ENCODE measurements around the gene RNF217. TPM values are rescaled to one million over a fixed set of nuclear protein-coding genes. Genes with fewer than 3 reads are reported as not detected.

Gene RNF217
- total RNA-seq, 2 donors from 2014 or later, result 1.4 to 3.6 TPM

- Mint-ChIP-seq H3K36me3 (no peaks in the 10 kb centered on the region), H3K4me1 (ENCODE audit: low read depth in 2 of 2) (no peaks in the 10 kb centered on the region), H3K27ac (no peak overlapping the region), H3K4me3 (no peak overlapping the region), H3K9me3 (no peaks in the 10 kb centered on the region), H3K27me3 (no peaks in the 10 kb centered on the region)
- DNase-seq (ENCODE audit: low spot score), result no peak
- ATAC-seq, result no peak
These were observed 115.2 kb downstream of the RNF217 start for GRCh38 chr6:125077453-125077852.

DNA sequence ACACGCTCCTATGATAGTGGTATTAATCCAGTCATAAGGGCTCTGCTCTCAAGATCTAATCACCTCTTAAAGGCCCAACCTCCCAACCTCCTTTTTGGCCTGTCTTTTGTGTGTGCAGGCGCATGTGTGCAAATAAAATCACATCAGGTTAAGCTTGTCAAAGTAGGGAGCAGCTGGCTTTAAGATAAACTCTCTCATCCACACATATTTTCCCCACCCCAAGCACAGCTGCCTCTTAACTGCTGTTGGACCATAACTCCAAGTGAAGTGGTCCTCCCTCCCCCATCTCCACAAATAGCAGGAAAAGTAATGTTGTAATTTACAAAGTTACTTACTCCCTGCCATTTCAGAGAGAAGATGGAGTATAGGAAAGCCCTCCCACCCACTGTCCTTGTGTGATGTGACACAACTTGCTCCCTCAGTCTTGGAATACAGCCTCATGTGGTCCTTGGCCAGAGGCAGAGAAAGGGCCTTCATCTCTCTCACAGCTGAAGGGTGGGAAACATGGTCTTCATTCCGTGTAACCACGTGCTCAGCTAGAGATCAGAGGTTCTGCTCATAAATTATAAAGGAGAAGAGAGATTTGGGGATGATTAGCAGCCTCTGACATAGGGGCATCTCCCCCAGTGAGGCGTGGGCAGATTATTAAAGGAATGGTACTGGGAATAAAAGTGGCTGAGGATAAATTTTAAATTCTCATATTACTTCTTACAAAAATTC lies 116.5 kb downstream of the RNF217 start:
- Mint-ChIP-seq H3K36me3 (no peaks in the 10 kb centered on the region), H3K4me3 (no peak overlapping the region), H3K4me1 (ENCODE audit: low read depth in 2 of 2) (no peaks in the 10 kb centered on the region), H3K27ac (no peak overlapping the region), H3K27me3 (no peaks in the 10 kb centered on the region), H3K9me3 (no peaks in the 10 kb centered on the region)
- ATAC-seq, result no peak
- no peak for DNase-seq (ENCODE audit: low spot score)

- H3K27me3 Mint-ChIP-seq, result no peaks in the 10 kb centered on the region
- no peak overlapping the region for H3K27ac Mint-ChIP-seq
- no peaks in the 10 kb centered on the region for H3K9me3 Mint-ChIP-seq
- no peak for DNase-seq (ENCODE audit: low spot score)
- H3K4me1 Mint-ChIP-seq (ENCODE audit: low read depth in 2 of 2), result no peaks in the 10 kb centered on the region
- ATAC-seq, result no peak
- no peak overlapping the region for H3K4me3 Mint-ChIP-seq
- no peaks in the 10 kb centered on the region for H3K36me3 Mint-ChIP-seq
These were observed 120.9 kb downstream of the RNF217 start for GRCh38 chr6:125082908-125083683.

GRCh38 chr6:125083684-125083990 lies 121.4 kb downstream of the RNF217 start:
- H3K4me3 Mint-ChIP-seq, result no peak overlapping the region
- no peak overlapping the region for H3K27ac Mint-ChIP-seq
- no peaks in the 10 kb centered on the region for H3K36me3 Mint-ChIP-seq
- H3K4me1 Mint-ChIP-seq (ENCODE audit: low read depth in 2 of 2), result no peaks in the 10 kb centered on the region
- no peaks in the 10 kb centered on the region for H3K9me3 Mint-ChIP-seq
- no peak for DNase-seq (ENCODE audit: low spot score)
- H3K27me3 Mint-ChIP-seq, result no peaks in the 10 kb centered on the region
- no peak for ATAC-seq

DNA sequence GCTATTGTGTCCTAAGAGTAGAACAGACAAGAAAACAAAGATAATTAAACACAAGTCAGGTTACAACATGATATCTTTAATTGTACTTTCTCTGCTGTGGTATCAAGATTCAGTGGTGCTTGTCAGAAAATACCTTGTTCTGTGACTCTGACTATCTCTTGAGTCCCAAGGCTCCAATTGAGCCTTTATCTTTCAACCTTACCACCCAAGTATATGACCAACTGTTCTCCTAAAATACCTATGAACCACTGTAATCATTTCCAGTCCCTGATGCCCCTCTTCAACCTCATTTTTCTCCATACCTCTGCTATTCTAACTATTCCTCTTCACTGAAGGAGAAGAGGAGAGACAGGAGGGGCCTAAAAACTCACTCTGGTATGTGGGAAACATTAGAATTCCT lies 124.5 kb downstream of the RNF217 start:
- H3K9me3 Mint-ChIP-seq, result no peaks in the 10 kb centered on the region
- H3K27ac Mint-ChIP-seq, result no peak overlapping the region
- no peaks in the 10 kb centered on the region for H3K4me1 Mint-ChIP-seq (ENCODE audit: low read depth in 2 of 2)
- H3K36me3 Mint-ChIP-seq, result no peaks in the 10 kb centered on the region
- DNase-seq (ENCODE audit: low spot score) (no peak), ATAC-seq (no peak)
- no peaks in the 10 kb centered on the region for H3K27me3 Mint-ChIP-seq
- H3K4me3 Mint-ChIP-seq, result no peak overlapping the region

DNA sequence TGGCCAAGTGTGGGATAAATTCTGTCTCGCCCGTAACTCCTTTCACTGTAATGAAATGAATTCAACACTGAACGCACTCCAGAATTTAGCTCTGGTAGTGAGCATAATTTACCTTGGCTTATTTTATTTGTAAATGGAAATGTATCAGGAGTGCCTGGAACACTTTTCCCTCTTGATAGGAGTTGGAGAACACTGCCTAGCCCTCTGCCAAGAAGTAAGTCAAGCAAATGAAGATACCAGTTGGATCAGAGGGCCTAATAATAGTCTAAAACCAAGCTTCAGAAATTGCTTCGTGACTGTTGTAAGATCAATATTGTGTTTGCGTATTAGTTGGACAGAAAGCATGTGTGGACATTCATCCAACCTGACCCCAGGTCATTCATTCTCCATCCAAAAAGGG lies 126.7 kb downstream of the RNF217 start:
- no peak overlapping the region for H3K27ac Mint-ChIP-seq
- H3K4me1 Mint-ChIP-seq (ENCODE audit: low read depth in 2 of 2), result no peaks in the 10 kb centered on the region
- H3K4me3 Mint-ChIP-seq, result no peak overlapping the region
- no peak for DNase-seq (ENCODE audit: low spot score)
- no peak for ATAC-seq
- no peaks in the 10 kb centered on the region for H3K9me3 Mint-ChIP-seq
- no peaks in the 10 kb centered on the region for H3K27me3 Mint-ChIP-seq
- no peaks in the 10 kb centered on the region for H3K36me3 Mint-ChIP-seq

DNA sequence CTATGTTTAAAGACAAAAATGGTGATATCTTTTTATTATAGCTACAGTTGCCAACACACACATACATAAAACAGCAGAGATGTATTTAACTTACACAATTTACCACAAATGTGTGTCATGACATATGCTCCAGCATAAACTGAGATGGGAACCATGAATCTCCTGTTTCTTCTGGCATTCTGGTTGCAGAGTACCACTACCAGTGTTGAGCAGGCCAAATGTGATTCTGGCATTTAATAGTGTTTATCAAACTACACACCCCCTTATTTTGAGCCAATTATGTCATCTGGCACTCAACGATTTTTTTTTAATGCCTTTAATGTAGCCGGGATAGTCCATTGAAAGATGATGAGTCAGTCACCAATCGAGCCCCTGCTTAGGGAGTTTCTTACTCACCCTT lies 132.3 kb downstream of the RNF217 start:
- Mint-ChIP-seq H3K36me3 (no peaks in the 10 kb centered on the region), H3K4me1 (ENCODE audit: low read depth in 2 of 2) (no peaks in the 10 kb centered on the region), H3K27ac (no peak overlapping the region), H3K27me3 (peaks cover 4 to 8% of the 10 kb centered on the region in 2 donors), H3K9me3 (no peaks in the 10 kb centered on the region), H3K4me3 (no peak overlapping the region)
- DNase-seq (ENCODE audit: low spot score) (no peak), ATAC-seq (no peak)

GRCh38 chr6:125095580-125096301 lies 133.5 kb downstream of the RNF217 start:
- no peak for ATAC-seq
- Mint-ChIP-seq H3K4me3 (no peak overlapping the region), H3K9me3 (no peaks in the 10 kb centered on the region), H3K27ac (no peak overlapping the region), H3K36me3 (no peaks in the 10 kb centered on the region), H3K27me3 (peaks cover 4 to 15% of the 10 kb centered on the region in 2 donors), H3K4me1 (ENCODE audit: low read depth in 2 of 2) (no peaks in the 10 kb centered on the region)
- no peak for DNase-seq (ENCODE audit: low spot score)

DNA sequence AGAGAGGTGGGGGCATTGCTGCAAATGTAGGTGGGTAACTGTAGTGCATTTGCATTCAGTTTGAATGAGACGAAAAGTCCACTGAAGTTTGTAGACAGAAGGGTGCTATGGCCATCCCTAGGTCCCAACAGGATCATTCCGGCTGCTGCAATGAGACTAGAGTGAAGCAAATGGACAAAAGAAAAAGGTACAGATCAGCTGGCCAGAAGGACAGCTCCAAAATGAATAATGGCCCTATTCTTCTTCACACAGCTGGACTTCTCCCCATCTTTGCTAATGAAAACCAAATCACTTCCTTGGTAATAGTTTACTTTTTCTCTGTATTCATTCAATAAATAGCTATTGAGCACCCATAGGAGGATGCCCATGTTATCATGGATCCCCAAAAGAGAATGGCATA lies 134.9 kb downstream of the RNF217 start:
- Mint-ChIP-seq H3K27me3 (peaks cover 4 to 21% of the 10 kb centered on the region in 2 donors), H3K27ac (no peak overlapping the region), H3K4me3 (no peak overlapping the region), H3K9me3 (no peaks in the 10 kb centered on the region), H3K4me1 (ENCODE audit: low read depth in 2 of 2) (no peaks in the 10 kb centered on the region), H3K36me3 (no peaks in the 10 kb centered on the region)
- no peak for DNase-seq (ENCODE audit: low spot score)
- no peak for ATAC-seq

DNA sequence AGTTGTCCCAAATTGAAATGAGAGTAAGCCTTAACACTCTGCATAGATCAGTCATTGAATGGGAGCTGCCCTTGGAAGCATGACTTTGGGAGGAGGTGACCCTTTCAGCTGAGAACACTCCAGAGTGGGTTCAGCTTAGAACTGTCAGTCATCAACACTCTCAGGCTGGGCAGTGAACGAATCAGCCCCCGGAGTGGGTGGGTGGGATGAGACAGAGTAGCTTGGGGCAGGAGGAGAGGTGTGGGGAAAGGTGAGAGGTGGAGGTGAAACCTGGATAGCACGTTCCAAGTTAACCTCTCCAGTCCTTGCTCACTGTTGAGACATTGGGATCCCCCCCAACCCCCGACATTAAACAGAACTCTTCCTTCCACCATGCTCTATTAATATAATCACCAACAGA lies 136.0 kb downstream of the RNF217 start:
- ATAC-seq, result no peak
- no peaks in the 10 kb centered on the region for H3K36me3 Mint-ChIP-seq
- DNase-seq (ENCODE audit: low spot score), result no peak
- no peaks in the 10 kb centered on the region for H3K9me3 Mint-ChIP-seq
- H3K27ac Mint-ChIP-seq, result no peak overlapping the region
- no peak overlapping the region for H3K4me3 Mint-ChIP-seq
- H3K4me1 Mint-ChIP-seq (ENCODE audit: low read depth in 2 of 2), result no peaks in the 10 kb centered on the region
- peaks cover 4 to 21% of the 10 kb centered on the region in 2 donors for H3K27me3 Mint-ChIP-seq

DNA sequence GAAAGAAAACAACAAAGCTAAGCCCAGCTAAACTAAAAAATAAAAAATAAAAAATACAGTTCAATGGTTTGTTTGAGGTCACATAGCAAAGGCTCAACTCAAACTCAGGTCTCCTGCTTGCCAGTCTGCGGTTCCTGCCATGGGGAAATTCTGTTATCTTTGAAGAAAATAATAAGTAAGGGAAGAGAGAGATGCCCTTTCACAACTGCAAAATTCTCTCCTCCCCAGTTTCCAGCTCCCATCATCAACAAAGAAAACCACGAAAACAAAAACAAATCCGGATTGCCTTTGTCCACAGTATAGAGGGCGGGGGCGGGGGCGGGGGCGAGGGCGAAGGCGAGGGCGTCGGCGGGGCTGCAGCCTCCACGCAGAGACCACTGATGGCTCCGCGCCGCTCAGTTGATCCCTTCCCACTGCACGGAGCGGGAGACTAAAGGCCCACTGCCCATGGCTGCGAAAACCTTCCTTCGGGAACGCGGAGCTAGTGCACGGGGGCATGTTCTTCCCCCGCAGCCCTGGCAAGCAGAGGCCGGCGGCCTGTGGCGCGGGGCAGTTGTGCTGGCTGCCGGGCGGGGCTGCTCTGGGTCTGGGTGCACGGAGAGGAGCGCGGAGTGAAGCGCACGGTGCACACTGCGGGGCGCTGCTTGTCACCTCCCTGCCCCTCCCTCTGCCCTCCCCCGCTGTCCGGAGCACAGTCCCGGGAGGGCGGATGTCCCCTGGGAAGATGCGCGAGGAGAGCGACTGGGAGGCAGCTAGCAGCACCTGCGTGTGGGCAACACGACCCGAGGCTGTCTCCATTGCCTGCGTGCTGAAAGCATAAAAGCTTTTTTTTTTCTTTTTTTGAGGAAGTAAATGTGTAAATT lies 137.2 kb downstream of the RNF217 start:
- no peaks in the 10 kb centered on the region for H3K9me3 Mint-ChIP-seq
- DNase-seq (ENCODE audit: low spot score) (no peak), ATAC-seq (peak; percentile 67 to 86)
- H3K27ac Mint-ChIP-seq, result no peak overlapping the region
- H3K27me3 Mint-ChIP-seq, result peaks cover 4 to 21% of the 10 kb centered on the region in 2 donors
- H3K4me1 Mint-ChIP-seq (ENCODE audit: low read depth in 2 of 2), result no peaks in the 10 kb centered on the region
- H3K4me3 Mint-ChIP-seq, result peak overlapping the region; percentile 43
- no peaks in the 10 kb centered on the region for H3K36me3 Mint-ChIP-seq

DNA sequence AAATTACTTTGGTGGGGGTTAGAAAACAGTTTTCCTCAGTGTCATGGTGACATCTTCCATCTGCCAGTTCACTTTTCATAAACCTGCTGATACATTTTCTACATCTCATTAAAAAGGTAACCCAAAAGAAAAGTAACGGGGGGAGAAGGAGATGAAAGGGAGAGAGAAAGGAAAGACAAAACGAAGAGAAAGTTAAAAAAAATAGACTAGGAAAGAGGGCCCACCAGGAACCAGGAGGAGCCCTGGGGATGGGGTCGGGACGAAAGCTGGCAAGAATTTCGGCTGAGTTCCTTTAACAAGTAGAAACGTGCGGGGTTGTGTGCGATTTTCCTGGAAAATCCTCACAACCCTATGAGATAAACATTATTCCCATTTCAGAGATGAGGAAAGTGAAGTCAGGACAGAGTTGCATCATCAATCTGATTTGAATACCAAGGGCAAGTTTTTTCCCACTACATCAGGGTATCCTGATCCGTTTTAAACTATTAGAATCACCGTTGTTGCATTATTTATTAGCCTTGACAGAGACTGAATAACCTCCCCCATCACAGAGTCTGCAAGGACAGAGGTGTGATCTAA lies 137.9 kb downstream of the RNF217 start:
- Mint-ChIP-seq H3K9me3 (no peaks in the 10 kb centered on the region), H3K4me3 (peak overlapping the region; percentile 43), H3K36me3 (no peaks in the 10 kb centered on the region), H3K27ac (no peak overlapping the region), H3K27me3 (peaks cover 4 to 21% of the 10 kb centered on the region in 2 donors), H3K4me1 (ENCODE audit: low read depth in 2 of 2) (no peaks in the 10 kb centered on the region)
- ATAC-seq (no peak), DNase-seq (ENCODE audit: low spot score) (no peak)

- no peaks in the 10 kb centered on the region for H3K36me3 Mint-ChIP-seq
- no peak overlapping the region for H3K27ac Mint-ChIP-seq
- DNase-seq (ENCODE audit: low spot score) (no peak), ATAC-seq (no peak)
- H3K9me3 Mint-ChIP-seq, result no peaks in the 10 kb centered on the region
- peaks cover 4 to 21% of the 10 kb centered on the region in 2 donors for H3K27me3 Mint-ChIP-seq
- no peaks in the 10 kb centered on the region for H3K4me1 Mint-ChIP-seq (ENCODE audit: low read depth in 2 of 2)
- H3K4me3 Mint-ChIP-seq, result no peak overlapping the region
These were observed 138.9 kb downstream of the RNF217 start for GRCh38 chr6:125101128-125101527.

Measured in natural killer cell treated with Interleukin-12 subunit alpha and Interleukin-12 subunit beta and Interleukin-15 and Interleukin-18, amount 100 ng/mL, for 72 hours (primary cell).